ENCODE results near the gene TET3.
"Not testable (repeated sequence)": the region's sequence is repeated elsewhere in the genome, so short reads cannot be mapped to it uniquely, and the experiment has no call there.

Gene TET3

GRCh38 chr2:73984203-73984921 lies at the start of gene TET3:
TSS of gene TET3 (plus strand) at chr2:73984910. CDS start at chr2:73986404, 1,494 bp downstream.
- DNase-seq: peak in 1 of 2 donors; percentile 74

GRCh38 chr2:73935641-73936040 lies 49.1 kb upstream of the TET3 start:
- DNase-seq: no peak

- DNase-seq: no peak
Observed at GRCh38 chr2:73937103-73937885, 47.4 kb upstream of the TET3 start.

GRCh38 chr2:73937899-73938298 lies 46.8 kb upstream of the TET3 start:
- DNase-seq: no peak

GRCh38 chr2:73938718-73939352 lies 45.9 kb upstream of the TET3 start:
- DNase-seq: no peak

GRCh38 chr2:73939419-73939818 lies 45.3 kb upstream of the TET3 start:
- DNase-seq: peak; percentile 12 to 33

- not testable (repeated sequence) for DNase-seq
Observed at GRCh38 chr2:73940066-73940465, 44.6 kb upstream of the TET3 start.

- DNase-seq: no peak
Observed at GRCh38 chr2:73942664-73943063, 42.0 kb upstream of the TET3 start.

GRCh38 chr2:73944714-73945113 lies 40.0 kb upstream of the TET3 start:
- DNase-seq: no peak

- no peak for DNase-seq
Observed at GRCh38 chr2:73946215-73946614, 38.5 kb upstream of the TET3 start.

- DNase-seq: no peak
Observed at GRCh38 chr2:73946666-73947065, 38.0 kb upstream of the TET3 start.

GRCh38 chr2:73947412-73948018 lies 37.2 kb upstream of the TET3 start:
- no peak for DNase-seq

- no peak for DNase-seq
Observed at GRCh38 chr2:73949802-73950201, 34.9 kb upstream of the TET3 start.

- peak in 1 of 2 donors; percentile 37 for DNase-seq
Observed at GRCh38 chr2:73952499-73953446, 31.9 kb upstream of the TET3 start.

- DNase-seq: no peak
Observed at GRCh38 chr2:73956218-73956865, 28.4 kb upstream of the TET3 start.

- DNase-seq: no peak
Observed at GRCh38 chr2:73961274-73961673, 23.4 kb upstream of the TET3 start.

GRCh38 chr2:73961823-73962615 lies 22.7 kb upstream of the TET3 start:
- DNase-seq: no peak

GRCh38 chr2:73962798-73963197 lies 21.9 kb upstream of the TET3 start:
- DNase-seq: no peak

GRCh38 chr2:73963385-73964120 lies 21.2 kb upstream of the TET3 start:
- DNase-seq: peak in 1 of 2 donors; percentile 12

- DNase-seq: no peak
Observed at GRCh38 chr2:73964223-73964622, 20.5 kb upstream of the TET3 start.

Data from CD4-positive, alpha-beta T cell treated with Interferon alpha-2 for 1 hour (primary cell).